ENCODE data around the gene SAMD5. TPM values are rescaled to one million over a fixed set of nuclear protein-coding genes. Genes with fewer than 3 reads are reported as not detected.

SAMD5 gene
- total RNA-seq, 1 donor from 2014 or later, result 12.0 TPM

- DNase-seq (ENCODE audit: low spot score in 2 of 2, unreplicated experiment in 2 of 2), result no peak
- H3K27ac Mint-ChIP-seq, result no peak overlapping the region
- H3K36me3 Mint-ChIP-seq, result no peaks in the 10 kb centered on the region
- H3K9me3 Mint-ChIP-seq, result no peaks in the 10 kb centered on the region
- TF ChIP-seq, protein P1, sequence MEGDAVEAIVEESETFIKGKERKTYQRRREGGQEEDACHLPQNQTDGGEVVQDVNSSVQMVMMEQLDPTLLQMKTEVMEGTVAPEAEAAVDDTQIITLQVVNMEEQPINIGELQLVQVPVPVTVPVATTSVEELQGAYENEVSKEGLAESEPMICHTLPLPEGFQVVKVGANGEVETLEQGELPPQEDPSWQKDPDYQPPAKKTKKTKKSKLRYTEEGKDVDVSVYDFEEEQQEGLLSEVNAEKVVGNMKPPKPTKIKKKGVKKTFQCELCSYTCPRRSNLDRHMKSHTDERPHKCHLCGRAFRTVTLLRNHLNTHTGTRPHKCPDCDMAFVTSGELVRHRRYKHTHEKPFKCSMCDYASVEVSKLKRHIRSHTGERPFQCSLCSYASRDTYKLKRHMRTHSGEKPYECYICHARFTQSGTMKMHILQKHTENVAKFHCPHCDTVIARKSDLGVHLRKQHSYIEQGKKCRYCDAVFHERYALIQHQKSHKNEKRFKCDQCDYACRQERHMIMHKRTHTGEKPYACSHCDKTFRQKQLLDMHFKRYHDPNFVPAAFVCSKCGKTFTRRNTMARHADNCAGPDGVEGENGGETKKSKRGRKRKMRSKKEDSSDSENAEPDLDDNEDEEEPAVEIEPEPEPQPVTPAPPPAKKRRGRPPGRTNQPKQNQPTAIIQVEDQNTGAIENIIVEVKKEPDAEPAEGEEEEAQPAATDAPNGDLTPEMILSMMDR (IDR thresholded peaks at IDR 0.05; ENCODE audit: unreplicated experiment), result no peak
- H3K27me3 Mint-ChIP-seq (ENCODE audit: low read depth), result no peaks in the 10 kb centered on the region
- no peak overlapping the region for H3K4me3 Mint-ChIP-seq
- peaks cover 21% of the 10 kb centered on the region for H3K4me1 Mint-ChIP-seq
These were observed 20.1 kb downstream of the SAMD5 start for GRCh38 chr6:147528511-147529145.

DNA sequence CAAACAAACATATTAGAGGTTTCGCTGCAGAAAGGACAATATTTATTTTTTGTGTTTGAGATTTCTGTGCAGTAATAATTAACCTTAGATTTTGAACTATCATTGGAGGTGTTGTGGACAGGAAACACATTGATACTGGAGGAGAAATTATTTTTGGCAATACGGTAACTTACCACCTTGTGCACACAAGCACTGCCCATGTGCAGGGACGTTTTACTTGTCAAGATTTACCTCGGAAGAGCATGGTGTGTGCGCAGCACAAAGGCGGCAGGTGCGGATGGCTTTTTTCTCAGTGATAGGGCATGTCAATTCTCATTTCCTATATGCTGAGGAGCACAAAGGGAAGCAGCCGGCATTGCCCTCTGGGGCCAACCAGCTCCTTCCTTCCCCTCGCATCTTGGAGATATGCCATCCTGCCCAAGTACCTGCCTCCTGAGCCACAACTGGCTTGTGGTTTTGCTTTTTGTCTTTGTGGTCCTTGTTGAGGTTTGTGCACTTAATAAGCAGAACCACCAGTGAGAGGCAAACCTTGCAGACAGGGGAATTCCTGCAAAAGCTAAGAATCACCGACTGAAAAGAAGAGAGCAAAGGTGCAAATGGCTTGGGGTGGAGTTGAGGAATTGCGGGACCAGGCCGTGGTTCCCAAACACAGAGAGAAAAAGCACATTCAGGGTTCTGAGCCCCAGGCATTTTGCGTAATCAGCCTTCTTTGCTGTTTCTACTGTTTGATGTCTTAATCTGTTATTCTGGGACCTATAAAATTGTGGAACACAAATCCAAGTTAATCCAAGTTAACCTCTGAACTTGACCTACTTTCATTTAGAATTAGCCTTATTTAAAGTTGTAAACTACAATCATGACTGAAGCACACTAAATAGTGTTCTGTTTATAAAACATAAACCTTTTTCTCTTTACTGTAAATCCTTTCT is 21.9 kb downstream of the SAMD5 start:
- H3K27ac Mint-ChIP-seq, result no peak overlapping the region
- no peak overlapping the region for H3K4me3 Mint-ChIP-seq
- peaks cover 20% of the 10 kb centered on the region for H3K4me1 Mint-ChIP-seq
- no peaks in the 10 kb centered on the region for H3K36me3 Mint-ChIP-seq
- DNase-seq (ENCODE audit: low spot score in 2 of 2, unreplicated experiment in 2 of 2), result no peak
- no peaks in the 10 kb centered on the region for H3K9me3 Mint-ChIP-seq
- no peaks in the 10 kb centered on the region for H3K27me3 Mint-ChIP-seq (ENCODE audit: low read depth)
- TF ChIP-seq, protein P1 (IDR thresholded peaks at IDR 0.05; ENCODE audit: unreplicated experiment), result no peak

- H3K27ac Mint-ChIP-seq, result peak overlapping the region; percentile 39
- TF ChIP-seq, protein P1 (IDR thresholded peaks at IDR 0.05; ENCODE audit: unreplicated experiment), result no peak
- H3K27me3 Mint-ChIP-seq (ENCODE audit: low read depth), result no peaks in the 10 kb centered on the region
- no peak overlapping the region for H3K4me3 Mint-ChIP-seq
- DNase-seq (ENCODE audit: low spot score in 2 of 2, unreplicated experiment in 2 of 2), result no peak
- no peaks in the 10 kb centered on the region for H3K9me3 Mint-ChIP-seq
- peaks cover 20% of the 10 kb centered on the region for H3K4me1 Mint-ChIP-seq
- no peaks in the 10 kb centered on the region for H3K36me3 Mint-ChIP-seq
These were observed 22.8 kb downstream of the SAMD5 start for GRCh38 chr6:147531321-147531720.

DNA sequence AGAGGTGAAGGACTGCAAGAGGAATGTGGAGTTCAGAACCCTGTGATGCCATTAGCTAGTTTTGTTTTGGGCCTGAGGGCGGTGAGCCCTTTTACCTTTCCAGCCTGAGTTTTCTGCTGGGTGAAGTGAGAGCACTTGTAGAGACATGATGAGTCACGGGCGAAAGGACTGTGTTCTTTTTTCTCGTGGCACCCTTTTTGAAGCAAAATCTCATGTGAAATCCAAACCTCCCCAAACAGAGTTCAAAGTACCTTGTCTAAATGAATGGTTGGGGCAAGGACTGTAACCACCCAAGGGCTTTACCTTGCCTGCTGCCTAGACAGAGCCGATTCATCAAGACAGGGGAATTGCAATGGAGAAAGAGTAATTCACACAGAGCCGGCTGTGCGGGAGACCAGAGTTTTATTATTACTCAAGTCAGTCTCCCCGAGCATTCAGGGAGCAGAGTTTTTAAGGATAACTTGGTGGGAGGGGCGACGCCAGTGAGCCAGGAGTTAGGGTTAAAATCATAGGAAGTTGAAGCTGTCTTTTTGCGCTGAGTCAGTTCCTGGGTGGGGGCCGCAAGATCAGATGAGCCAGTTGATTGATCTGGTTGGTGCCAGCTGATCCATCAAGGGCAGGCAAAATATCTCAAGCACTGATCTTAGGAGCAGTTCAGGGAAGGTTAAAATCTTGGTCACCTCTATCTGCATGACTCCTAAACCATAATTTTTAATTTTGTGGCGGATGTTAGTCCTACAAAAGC is 25.8 kb downstream of the SAMD5 start:
- TF ChIP-seq, protein P1 (IDR thresholded peaks at IDR 0.05; ENCODE audit: unreplicated experiment), result no peak
- Mint-ChIP-seq H3K4me1 (peaks cover 18% of the 10 kb centered on the region), H3K9me3 (no peaks in the 10 kb centered on the region), H3K27ac (no peak overlapping the region), H3K27me3 (ENCODE audit: low read depth) (no peaks in the 10 kb centered on the region), H3K36me3 (no peaks in the 10 kb centered on the region), H3K4me3 (no peak overlapping the region)
- DNase-seq (ENCODE audit: low spot score in 2 of 2, unreplicated experiment in 2 of 2), result no peak

DNA sequence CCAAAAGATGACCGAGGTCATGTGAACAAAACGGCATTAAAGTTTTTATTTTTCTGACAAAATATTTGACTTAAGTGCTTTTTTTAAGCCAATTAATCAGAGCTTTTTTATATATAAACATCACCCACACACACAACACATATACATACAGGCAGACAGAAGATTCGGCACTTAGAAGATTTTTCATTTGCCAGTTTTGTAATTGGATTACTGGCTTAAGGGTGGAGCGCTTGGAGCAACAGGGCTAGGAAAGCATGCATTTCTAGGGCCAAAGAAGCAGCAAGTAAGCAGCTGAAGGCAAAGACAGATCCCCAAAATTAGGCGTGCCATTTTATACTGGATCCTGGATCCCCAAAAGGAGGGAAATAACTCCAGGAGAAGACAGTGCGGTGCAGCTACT is 30.3 kb downstream of the SAMD5 start:
- TF ChIP-seq, protein P1 (IDR thresholded peaks at IDR 0.05; ENCODE audit: unreplicated experiment), result no peak
- no peaks in the 10 kb centered on the region for H3K27me3 Mint-ChIP-seq (ENCODE audit: low read depth)
- peaks cover 18% of the 10 kb centered on the region for H3K36me3 Mint-ChIP-seq
- no peak overlapping the region for H3K4me3 Mint-ChIP-seq
- no peak for DNase-seq (ENCODE audit: low spot score in 2 of 2, unreplicated experiment in 2 of 2)
- peaks cover 12% of the 10 kb centered on the region for H3K9me3 Mint-ChIP-seq
- no peak overlapping the region for H3K27ac Mint-ChIP-seq
- H3K4me1 Mint-ChIP-seq, result peaks cover 11% of the 10 kb centered on the region
